Muscle layer of colon (tissue), 2 donors: ENCODE data around the gene AQP12A.

Experiments used
- H3K27ac ChIP-seq: one replicate; pipeline ENCODE4 v1.7.0; 2013; ENCODE audit warnings: low read depth, mild to moderate bottlenecking, low read length, moderate library complexity
- H3K27me3 ChIP-seq, 2 donors: one replicate each; pipeline ENCODE4 v1.7.0; 2013; ENCODE audit warnings: low read length in 2 of 2, mild to moderate bottlenecking in 2 of 2; ENCODE audit not compliant: insufficient read depth in 2 of 2, control insufficient read depth in 1 of 2
- H3K36me3 ChIP-seq: one replicate; pipeline ENCODE4 v1.7.0; 2013; ENCODE audit warnings: mild to moderate bottlenecking, low read length; ENCODE audit not compliant: insufficient read depth
- H3K4me1 ChIP-seq: one replicate; pipeline ENCODE4 v1.7.0; 2013; ENCODE audit warnings: mild to moderate bottlenecking, low read length; ENCODE audit not compliant: insufficient read depth
- H3K4me3 ChIP-seq, 2 donors: one replicate each; pipeline ENCODE4 v1.7.0; 2013; ENCODE audit warnings: low read length in 2 of 2, low read depth in 1 of 2, mild to moderate bottlenecking in 1 of 2, moderate library complexity in 1 of 2
- H3K9ac ChIP-seq: one replicate; pipeline ENCODE4 v1.7.0; 2013; ENCODE audit warnings: low read length
- H3K9me3 ChIP-seq: one replicate; pipeline ENCODE4 v1.7.0; 2013; ENCODE audit warnings: mild to moderate bottlenecking, low read length
- donor health status: abdominal sarcoma.
- donor health status: Adenocarcinoma of cecum.

The AQP12A gene

GRCh38 chr2:240713928-240714746, 22.5 kb downstream of the AQP12A start:
- H3K4me1 ChIP-seq = no peaks in the 10 kb centered on the region
- no peaks in the 10 kb centered on the region for H3K36me3 ChIP-seq
- H3K27me3 ChIP-seq = no peaks in the 10 kb centered on the region
- no peak overlapping the region for H3K4me3 ChIP-seq
- no peak overlapping the region for H3K9ac ChIP-seq
- H3K9me3 ChIP-seq = no peaks in the 10 kb centered on the region
- no peak overlapping the region for H3K27ac ChIP-seq

GRCh38 chr2:240714747-240715725, 23.4 kb downstream of the AQP12A start:
- Histone ChIP-seq H3K27ac (no peak overlapping the region), H3K36me3 (no peaks in the 10 kb centered on the region), H3K9ac (no peak overlapping the region), H3K27me3 (no peaks in the 10 kb centered on the region), H3K4me3 (no peak overlapping the region), H3K9me3 (no peaks in the 10 kb centered on the region), H3K4me1 (no peaks in the 10 kb centered on the region)

- Histone ChIP-seq H3K36me3 (no peaks in the 10 kb centered on the region), H3K4me1 (no peaks in the 10 kb centered on the region), H3K4me3 (no peak overlapping the region), H3K27ac (no peak overlapping the region), H3K27me3 (no peaks in the 10 kb centered on the region), H3K9ac (no peak overlapping the region), H3K9me3 (no peaks in the 10 kb centered on the region)
These were observed 24.6 kb downstream of the AQP12A start for GRCh38 chr2:240716130-240716798.

GRCh38 chr2:240717181-240717641, 25.5 kb downstream of the AQP12A start:
- Histone ChIP-seq H3K4me1 (no peaks in the 10 kb centered on the region), H3K4me3 (no peak overlapping the region), H3K9ac (no peak overlapping the region), H3K36me3 (no peaks in the 10 kb centered on the region), H3K27ac (no peak overlapping the region), H3K27me3 (no peaks in the 10 kb centered on the region), H3K9me3 (no peaks in the 10 kb centered on the region)

GRCh38 chr2:240717681-240718581, 26.3 kb downstream of the AQP12A start:
- Histone ChIP-seq H3K4me3 (no peak overlapping the region), H3K27me3 (no peaks in the 10 kb centered on the region), H3K4me1 (no peaks in the 10 kb centered on the region), H3K9me3 (no peaks in the 10 kb centered on the region), H3K27ac (no peak overlapping the region), H3K36me3 (no peaks in the 10 kb centered on the region), H3K9ac (no peak overlapping the region)

GRCh38 chr2:240718896-240719490, 27.3 kb downstream of the AQP12A start:
- no peak overlapping the region for H3K4me3 ChIP-seq
- no peak overlapping the region for H3K9ac ChIP-seq
- H3K36me3 ChIP-seq = no peaks in the 10 kb centered on the region
- H3K27me3 ChIP-seq = no peaks in the 10 kb centered on the region
- no peak overlapping the region for H3K27ac ChIP-seq
- H3K4me1 ChIP-seq = no peaks in the 10 kb centered on the region
- H3K9me3 ChIP-seq = no peaks in the 10 kb centered on the region

- Histone ChIP-seq H3K36me3 (no peaks in the 10 kb centered on the region), H3K27me3 (no peaks in the 10 kb centered on the region), H3K27ac (no peak overlapping the region)
These were observed 28.2 kb downstream of the AQP12A start for GRCh38 chr2:240719676-240720545.

GRCh38 chr2:240720686-240721595, 29.3 kb downstream of the AQP12A start:
- Histone ChIP-seq H3K9ac (no peak overlapping the region), H3K4me3 (no peak overlapping the region), H3K4me1 (no peaks in the 10 kb centered on the region), H3K27ac (no peak overlapping the region), H3K9me3 (no peaks in the 10 kb centered on the region), H3K36me3 (no peaks in the 10 kb centered on the region), H3K27me3 (no peaks in the 10 kb centered on the region)

More at GRCh38 chr2:240719676-240720545, 28.2 kb downstream of the AQP12A start:
- Histone ChIP-seq H3K4me3 (no peak overlapping the region), H3K4me1 (no peaks in the 10 kb centered on the region), H3K9ac (no peak overlapping the region), H3K9me3 (no peaks in the 10 kb centered on the region)

GRCh38 chr2:240721596-240722180, 30.0 kb downstream of the AQP12A start:
- Histone ChIP-seq H3K36me3 (no peaks in the 10 kb centered on the region), H3K4me3 (no peak overlapping the region), H3K27me3 (no peaks in the 10 kb centered on the region), H3K4me1 (no peaks in the 10 kb centered on the region), H3K9ac (no peak overlapping the region), H3K9me3 (no peaks in the 10 kb centered on the region), H3K27ac (no peak overlapping the region)
